NCI-H187 (cell line): Measurements from ENCODE around the gene SKIDA1.

Experiments
- DNase-seq, 2 experiments: peaks; one replicate each; lab custom pipeline; 2025; lab: John Stamatoyannopoulos, UW

SKIDA1 gene

GRCh38 chr10:21529032-21529910 is 3.8 kb upstream of the SKIDA1 start:
- no peak for DNase-seq

DNA sequence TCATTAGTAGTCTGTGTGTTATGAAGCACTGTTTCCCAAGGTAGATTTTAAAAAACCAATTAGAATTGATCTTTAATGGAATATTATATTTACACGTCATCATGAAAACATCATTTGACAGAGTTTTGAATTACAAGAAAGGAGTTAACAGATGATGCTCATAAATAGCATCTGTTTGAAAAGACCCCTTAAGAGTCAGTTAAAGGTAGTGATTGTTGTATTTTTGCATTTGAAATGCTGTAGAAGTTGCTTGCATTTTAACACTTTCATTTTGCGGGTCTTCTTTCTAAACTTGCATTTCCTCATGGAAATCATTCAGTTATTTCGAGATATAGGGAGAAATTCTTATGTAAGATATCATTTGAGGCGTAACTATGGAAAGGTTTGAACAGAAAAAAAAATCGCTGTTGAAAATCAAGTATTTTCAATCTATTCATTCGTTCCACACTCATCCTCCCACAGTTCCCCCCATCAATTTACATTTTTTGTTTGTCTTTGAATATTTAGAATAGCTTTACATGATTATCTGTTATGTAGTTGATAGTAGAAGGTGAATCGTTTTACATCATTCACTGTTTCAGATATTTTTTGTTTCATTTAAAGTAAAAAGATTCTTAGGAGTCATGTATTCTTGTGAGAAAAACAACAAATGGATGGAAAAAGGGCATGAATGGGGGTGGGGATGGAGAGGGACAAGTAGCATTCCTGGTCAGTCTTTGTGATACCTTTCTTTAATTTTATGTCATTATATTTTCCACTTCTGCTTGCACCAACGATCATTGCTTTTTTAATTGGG is 3.0 kb upstream of the SKIDA1 start:
- DNase-seq = no peak

DNA sequence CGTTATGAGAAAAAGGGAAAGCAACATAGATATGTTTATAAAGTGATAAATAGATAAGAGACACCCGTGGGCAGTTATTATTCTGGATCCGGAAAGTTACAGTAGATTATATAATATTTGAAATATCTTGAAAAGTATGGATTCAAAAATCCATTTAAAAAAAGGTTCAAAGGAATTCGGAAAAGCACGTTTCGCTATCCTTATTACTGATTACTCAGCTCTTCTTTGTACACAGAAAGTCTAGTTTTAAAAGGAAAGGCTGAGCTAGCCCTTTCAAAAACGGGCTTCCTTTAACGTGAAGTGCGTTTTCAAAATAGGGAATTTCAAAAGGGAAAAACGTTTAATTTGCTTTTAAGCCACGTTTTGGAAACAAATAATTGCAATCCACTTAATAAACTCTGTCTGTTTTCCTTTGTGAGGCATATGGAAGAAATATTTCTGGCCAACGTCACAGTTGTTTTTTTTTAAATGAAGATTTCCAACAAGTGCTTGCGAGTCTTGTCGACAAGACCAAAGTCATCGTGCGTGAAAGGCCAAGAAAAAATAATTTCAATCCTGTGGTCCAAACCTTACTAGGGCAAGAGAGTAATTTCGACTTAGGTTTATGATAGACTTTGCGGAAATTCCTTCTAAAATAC is 2.2 kb upstream of the SKIDA1 start:
- DNase-seq = peak in 1 of 2 experiments; percentile 45

DNA sequence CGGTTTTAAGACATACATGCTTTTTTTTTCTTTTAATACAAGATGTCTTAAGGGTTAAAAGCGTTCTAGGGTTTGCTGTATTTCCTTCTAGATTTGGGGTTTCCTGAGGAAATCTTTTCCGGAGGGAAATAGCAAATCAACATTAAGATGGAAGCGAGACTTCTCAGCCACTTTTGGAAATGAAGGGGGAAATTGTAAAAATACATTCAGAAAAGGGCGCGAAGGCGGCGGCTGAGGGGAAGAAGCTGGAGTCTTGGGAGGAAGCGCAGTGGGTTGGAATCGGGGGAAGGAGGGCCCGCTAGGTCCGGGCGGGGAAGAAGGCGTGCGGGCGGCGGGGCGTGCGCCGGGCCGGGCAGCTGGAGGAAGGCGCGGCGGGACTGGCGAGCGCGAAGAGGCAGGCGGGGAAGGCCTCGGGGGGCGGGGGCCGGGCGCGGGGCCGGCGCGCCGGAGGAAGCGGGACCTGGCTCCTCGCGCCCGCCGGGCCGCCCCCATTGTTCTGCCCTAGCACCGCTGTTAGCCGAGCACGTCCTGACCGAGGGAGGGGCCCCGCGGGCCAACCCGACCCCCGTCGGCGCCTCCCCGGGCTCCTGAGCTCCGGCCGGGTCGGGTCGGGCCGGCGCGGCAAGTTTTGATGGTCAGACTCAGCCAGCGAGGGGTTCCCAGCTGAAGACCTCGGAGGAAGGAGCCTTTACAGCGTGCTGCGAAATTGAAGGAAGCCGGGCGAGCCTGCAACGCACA is 1.5 kb upstream of the SKIDA1 start:
- no peak for DNase-seq

DNA sequence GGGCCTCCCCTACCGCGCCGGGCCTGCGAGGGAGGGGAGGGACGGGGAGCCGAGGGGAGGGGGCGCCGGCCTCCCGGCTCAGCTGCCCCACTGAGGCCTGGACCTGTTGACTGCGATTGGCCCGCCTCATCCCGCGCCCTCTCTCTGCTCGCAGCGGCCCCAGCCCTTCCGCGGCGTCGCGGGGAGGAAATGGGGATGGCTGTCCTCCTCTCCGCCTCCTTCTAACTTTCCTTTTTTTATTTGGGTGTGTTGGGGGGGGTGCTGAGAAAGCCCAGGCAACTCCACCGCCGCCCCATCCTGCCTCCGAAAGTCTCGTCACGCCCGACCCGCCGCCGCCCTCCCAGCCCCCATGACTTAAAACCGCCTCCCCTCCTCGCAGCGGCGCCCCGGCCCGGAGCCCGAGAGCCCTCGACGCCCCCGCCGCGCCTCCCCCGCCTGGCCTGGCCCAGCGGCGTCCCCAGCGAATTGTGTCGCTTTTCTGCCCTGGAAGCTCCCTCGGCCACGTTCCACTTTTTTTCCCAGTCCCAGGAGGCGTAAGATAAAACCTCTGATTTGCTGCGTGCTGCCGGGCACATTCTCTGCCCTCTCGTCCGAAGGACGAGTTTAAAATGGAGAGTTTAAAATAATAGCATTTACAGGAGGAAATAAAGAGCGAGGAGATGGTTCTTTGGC is 842 bp upstream of the SKIDA1 start:
- DNase-seq = no peak

- no peak for DNase-seq
These were observed 736 bp downstream of the SKIDA1 start for GRCh38 chr10:21524526-21525366.

DNA sequence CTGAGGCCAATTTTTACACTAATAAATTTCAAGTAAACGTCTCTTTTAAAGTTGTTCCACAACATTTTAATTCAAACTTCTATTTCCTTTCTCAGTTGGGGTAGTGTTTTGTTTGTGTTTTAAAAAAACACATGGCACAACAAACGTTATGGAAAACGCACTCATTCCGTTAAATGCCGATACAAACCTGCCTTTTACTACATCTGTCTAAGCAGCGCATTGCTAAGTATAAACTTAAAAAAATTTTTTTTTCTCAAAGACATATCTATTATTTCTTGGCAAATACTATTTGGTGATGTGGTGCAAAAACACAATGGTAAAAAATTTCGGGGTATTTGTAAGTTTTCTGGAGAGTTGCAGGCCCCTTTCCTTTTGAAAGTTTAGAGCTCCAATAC is 1.4 kb downstream of the SKIDA1 start:
- DNase-seq = peak in 1 of 2 experiments; percentile 13

- DNase-seq = no peak
These were observed 1.9 kb downstream of the SKIDA1 start for GRCh38 chr10:21523557-21524008.

GRCh38 chr10:21522631-21523406 is 2.7 kb downstream of the SKIDA1 start:
- no peak for DNase-seq

DNA sequence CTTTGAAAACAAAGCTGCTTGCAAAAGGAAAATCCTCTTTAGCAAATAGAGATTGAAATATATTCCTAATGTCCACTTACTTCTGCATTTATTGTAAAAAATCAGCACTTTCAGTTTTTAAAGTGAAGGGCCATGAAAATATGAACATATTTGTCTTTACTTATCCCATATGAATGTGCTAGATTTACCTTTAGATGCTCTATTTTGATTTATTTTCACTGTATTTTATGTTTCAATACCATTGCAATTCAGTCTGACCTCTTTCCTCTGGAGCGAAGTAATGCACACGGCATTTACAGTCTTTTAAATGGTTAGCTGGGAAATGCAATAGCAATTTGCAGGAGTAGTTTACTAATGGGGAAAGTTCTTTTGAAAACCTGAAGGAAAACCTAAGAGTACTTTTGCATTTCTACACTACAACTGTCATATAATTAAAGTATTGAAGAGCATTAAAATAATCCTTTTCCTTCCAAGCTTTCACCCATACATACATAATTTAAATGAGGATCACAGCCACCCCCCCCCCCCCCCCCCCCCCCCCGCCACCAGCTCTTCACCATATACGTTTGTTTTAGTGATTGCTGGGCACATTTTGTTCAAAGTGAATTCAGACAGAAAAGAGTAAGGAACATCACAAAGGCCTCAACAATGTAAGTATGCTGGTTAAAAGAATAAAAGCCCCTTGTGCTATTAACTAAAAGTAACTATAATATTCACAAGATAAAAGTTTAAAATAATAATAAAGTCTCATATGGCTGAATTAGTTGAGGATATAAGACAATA is 3.5 kb downstream of the SKIDA1 start:
- no peak for DNase-seq

DNA sequence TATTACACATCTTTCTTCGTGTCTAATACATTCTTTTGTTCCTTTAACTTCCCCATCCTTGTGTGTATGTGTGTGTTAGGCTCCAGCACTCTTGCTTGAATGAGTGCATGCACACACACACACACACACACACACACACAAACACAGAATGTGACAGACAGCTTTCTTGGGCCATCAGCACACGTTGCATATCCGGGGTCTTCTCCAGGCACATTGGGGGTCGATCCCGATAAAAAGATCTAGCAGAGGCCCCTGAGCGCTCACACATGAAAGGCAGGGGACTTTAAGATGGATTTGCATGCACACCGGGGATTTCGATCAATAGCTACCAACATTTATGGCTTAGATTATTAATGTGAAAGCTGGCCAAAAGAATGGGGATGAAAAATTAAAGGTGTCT is 4.5 kb downstream of the SKIDA1 start:
- DNase-seq = no peak

- no peak for DNase-seq
These were observed 5.0 kb downstream of the SKIDA1 start for GRCh38 chr10:21520509-21520908.

DNA sequence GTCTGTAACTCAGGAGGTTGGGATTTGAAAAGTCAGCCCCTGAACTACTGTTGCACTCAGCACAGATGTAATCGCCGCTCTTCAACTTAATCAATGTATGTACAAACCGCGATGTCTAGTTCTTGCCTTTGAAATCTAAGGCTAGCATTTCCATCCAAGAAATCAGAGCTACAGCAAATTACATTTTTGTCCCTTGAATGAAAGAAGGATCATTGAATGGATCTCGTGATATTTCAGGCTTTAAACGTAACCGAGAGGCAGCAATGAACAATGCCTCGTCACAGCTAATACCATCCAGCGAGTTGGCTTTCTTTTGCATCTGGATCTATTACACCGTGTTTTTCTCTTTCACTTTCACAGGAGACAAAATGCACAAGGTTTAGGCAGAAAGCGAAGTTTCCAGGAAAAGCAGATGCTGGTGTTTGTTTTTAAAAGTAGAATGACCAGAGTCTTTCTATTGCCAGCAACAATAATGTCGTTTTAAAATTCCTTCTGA is 5.5 kb downstream of the SKIDA1 start:
- peak in 1 of 2 experiments; percentile 62 for DNase-seq

DNA sequence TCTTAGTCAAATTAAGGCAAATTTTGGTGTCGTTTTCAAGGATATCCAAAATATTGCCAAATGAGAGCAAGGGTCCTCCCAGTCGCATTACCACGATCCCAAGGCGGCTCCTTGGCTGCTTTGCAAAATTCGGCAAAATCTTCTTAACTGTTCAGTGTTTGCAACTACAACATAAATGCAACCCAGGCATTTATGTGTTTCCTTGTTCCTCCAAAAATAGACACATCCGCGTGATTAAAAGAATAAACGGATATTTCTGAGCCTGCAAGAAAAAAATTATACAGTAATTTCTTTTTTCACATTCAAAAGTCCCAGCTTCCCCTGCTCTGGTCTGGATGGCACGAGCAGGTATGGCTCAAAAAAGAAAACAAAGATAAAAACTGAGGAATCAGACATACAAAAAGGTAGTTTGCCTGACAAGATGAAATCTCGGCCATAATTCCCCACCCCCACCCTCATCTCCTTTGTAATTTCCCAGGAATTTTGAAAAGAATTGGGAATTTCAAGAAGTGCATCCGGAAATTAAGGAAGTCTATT is 6.0 kb downstream of the SKIDA1 start:
- DNase-seq = no peak

GRCh38 chr10:21518641-21519396 is 6.7 kb downstream of the SKIDA1 start:
- peak in 1 of 2 experiments; percentile 63 for DNase-seq

DNA sequence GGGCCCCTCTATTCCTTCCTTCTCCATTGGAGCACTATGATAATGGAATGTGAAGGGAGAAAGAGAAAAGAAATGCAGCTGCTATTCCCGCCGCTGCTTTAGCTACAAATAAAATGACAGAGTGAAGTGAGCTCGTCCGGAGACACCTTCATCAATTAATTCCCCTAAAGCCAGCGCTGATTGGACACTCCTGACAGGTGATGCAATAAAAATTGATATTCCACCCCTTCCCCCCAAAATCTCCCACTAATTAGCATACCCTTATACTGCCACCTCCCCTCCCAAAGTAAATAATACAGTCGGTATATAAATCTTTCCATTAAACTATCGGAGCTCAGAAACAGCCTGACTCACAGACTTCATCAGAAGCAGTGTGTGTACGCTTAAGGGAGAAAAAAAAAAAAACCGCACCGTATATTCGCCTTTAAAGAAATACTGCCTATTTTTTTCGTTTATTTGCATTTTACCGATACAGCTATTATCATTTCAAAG is 7.3 kb downstream of the SKIDA1 start:
- DNase-seq = peak; percentile 24 to 63
